GM23338 (cell line): ENCODE measurements around the gene CDKAL1. TPM values are rescaled to one million over a fixed set of nuclear protein-coding genes. Genes with fewer than 3 reads are reported as not detected.

ENCODE experiments used
- ATAC-seq: fragments of 200-7000 bp; cut with Tn5 transposase; 3 replicates; pipeline ENCODE4 v1.9.1; 2020
- DNase-seq: peaks from one replicate; pipeline ENCODE4 v3.0.0-alpha.2; 2015; ENCODE audit warnings: low spot score
- H2AFZ ChIP-seq: fragments of 200-600 bp; sonication (generic); 2 replicates; pipeline ENCODE4 v1.8.0; 2016; ENCODE audit warnings: antibody characterized with exemption, mild to moderate bottlenecking, moderate library complexity
- H3F3A ChIP-seq: fragments of 200-600 bp; sonication (generic); replicated peaks from 2 replicates; pipeline ENCODE4 v1.8.0; 2017; ENCODE audit warnings: antibody characterized with exemption, mixed run types, low read depth
- H3K27ac ChIP-seq: fragments of 200-600 bp; sonication (generic); 2 replicates; pipeline ENCODE4 v1.6.1; 2016; ENCODE audit warnings: low read depth
- H3K27me3 ChIP-seq: fragments of 200-600 bp; sonication (generic); 2 replicates; pipeline ENCODE4 v1.8.0; 2016; ENCODE audit warnings: mild to moderate bottlenecking, mixed run types, moderate library complexity; ENCODE audit not compliant: insufficient read depth
- H3K36me3 ChIP-seq: fragments of 200-600 bp; sonication (generic); 2 replicates; pipeline ENCODE4 v1.8.0; 2016; ENCODE audit warnings: mild to moderate bottlenecking; ENCODE audit not compliant: insufficient read depth
- H3K4me1 ChIP-seq: fragments of 200-600 bp; sonication (generic); 2 replicates; pipeline ENCODE4 v1.8.0; 2016; ENCODE audit warnings: mild to moderate bottlenecking, moderate library complexity; ENCODE audit not compliant: insufficient read depth
- H3K4me2 ChIP-seq: fragments of 200-600 bp; sonication (generic); 2 replicates; pipeline ENCODE4 v1.7.1; 2017; ENCODE audit warnings: mixed run types
- H3K4me3 ChIP-seq: fragments of 200-600 bp; sonication (generic); 2 replicates; pipeline ENCODE4 v1.6.1; 2016; ENCODE audit warnings: mixed run types
- H3K79me2 ChIP-seq: fragments of 200-600 bp; sonication (generic); replicated peaks from 2 replicates; pipeline ENCODE4 v1.8.0; 2017; ENCODE audit warnings: mild to moderate bottlenecking; ENCODE audit not compliant: insufficient read depth
- H3K9me2 ChIP-seq: fragments of 200-600 bp; sonication (generic); 2 replicates; pipeline ENCODE4 v1.8.0; 2017; ENCODE audit not compliant: insufficient read depth
- H4K20me1 ChIP-seq: fragments of 200-600 bp; sonication (generic); replicated peaks from 2 replicates; pipeline ENCODE4 v1.8.0; 2017; ENCODE audit warnings: mild to moderate bottlenecking; ENCODE audit not compliant: insufficient read depth
- H3K27ac Mint-ChIP-seq: 2 replicates; pipeline ENCODE4 v1.8.0; 2020; ENCODE audit warnings: inconsistent platforms, mild to moderate bottlenecking, moderate library complexity, mixed read lengths
- H3K27me3 Mint-ChIP-seq: 3 replicates; pipeline ENCODE4 v1.8.0; 2022; ENCODE audit warnings: low read depth, mild to moderate bottlenecking, moderate library complexity, mixed read lengths, inconsistent platforms; ENCODE audit not compliant: insufficient read depth, poor library complexity
- H3K36me3 Mint-ChIP-seq: 3 replicates; pipeline ENCODE4 v1.8.0; 2021; ENCODE audit warnings: low read depth, mild to moderate bottlenecking, inconsistent platforms, moderate library complexity, mixed read lengths
- H3K4me1 Mint-ChIP-seq: 3 replicates; pipeline ENCODE4 v1.8.0; 2020; ENCODE audit warnings: mild to moderate bottlenecking, inconsistent platforms, mixed read lengths
- H3K4me3 Mint-ChIP-seq: 3 replicates; pipeline ENCODE4 v1.8.0; 2021; ENCODE audit warnings: moderate library complexity, mild to moderate bottlenecking, inconsistent platforms, mixed read lengths
- H3K9me3 Mint-ChIP-seq: 3 replicates; pipeline ENCODE4 v1.8.0; 2020; ENCODE audit warnings: moderate library complexity, mild to moderate bottlenecking, inconsistent platforms, mixed read lengths
- EZH2phosphoT487 ChIP-seq: fragments of 200-600 bp; sonication (generic); IDR thresholded peaks from one replicate; pipeline ENCODE4 v1.8.1; 2018; ENCODE audit warnings: antibody characterized with exemption; ENCODE audit not compliant: unreplicated experiment
- JUNB ChIP-seq: IDR thresholded peaks from one replicate; pipeline ENCODE4 v1.6.1; 2016; ENCODE audit warnings: antibody characterized with exemption; ENCODE audit not compliant: unreplicated experiment
- NANOG ChIP-seq: IDR thresholded peaks from 2 replicates; pipeline ENCODE4 v1.6.1; 2016; ENCODE audit warnings: antibody characterized with exemption, borderline replicate concordance
- POLR2AphosphoS5 ChIP-seq: IDR thresholded peaks from 2 replicates; pipeline ENCODE4 v1.6.1; 2016; ENCODE audit warnings: antibody characterized with exemption, low read depth
- STAT1 ChIP-seq: IDR thresholded peaks from one replicate; pipeline ENCODE4 v1.6.1; 2016; ENCODE audit warnings: antibody characterized with exemption; ENCODE audit not compliant: unreplicated experiment
- ZNF114 ChIP-seq: fragments of 250-450 bp; sonication (Bioruptor Pico); IDR thresholded peaks from 2 replicates; pipeline ENCODE4 v1.5.0; 2020; ENCODE audit warnings: mild to moderate bottlenecking, moderate library complexity
- ZNF331 ChIP-seq: fragments of 250-450 bp; sonication (Bioruptor Pico); IDR thresholded peaks from 2 replicates; pipeline ENCODE4 v1.5.0; 2020; ENCODE audit warnings: low read depth, mild to moderate bottlenecking, moderate library complexity
- polyA plus RNA-seq: library from polyadenylated mRNA; unstranded; fragments of >200 nt; fragmentation: Nextera tagmentation; extraction: Ambion mirVana; gene quantifications from 2 replicates; pipeline ENCODE4 v1.2.1, GENCODE V29; 2016
- total RNA-seq: library from RNA; depleted of rRNA; stranded (reverse); fragments of >200 nt; shearing (Covaris generic); gene quantifications from 2 replicates; pipeline ENCODE4 v1.2.3, GENCODE V29; 2014
- TF ChIP-seq, protein P1 (sequence below), 2 experiments: fragments of 200-600 bp in 1 of 2; sonication (generic) in 1 of 2; conservative IDR thresholded peaks; 2 replicates each; pipeline versions ENCODE4 v1.5.1 to v1.6.1; 2016 to 2017; ENCODE audit warnings: antibody characterized with exemption in 2 of 2, low read depth in 2 of 2, mild to moderate bottlenecking in 2 of 2, moderate library complexity in 1 of 2
- TF ChIP-seq, protein P2 (sequence below): IDR thresholded peaks from one replicate; pipeline ENCODE4 v1.6.1; 2018; ENCODE audit warnings: antibody characterized with exemption; ENCODE audit not compliant: unreplicated experiment

Gene CDKAL1
- total and polyA plus RNA-seq, 2 experiments from 2014 or later, result 17.8 to 35.0 TPM

GRCh38 chr6:21048047-21048446 is 513.8 kb downstream of the CDKAL1 start:
- no peak for TF ChIP-seq ZNF114
- no peak for TF ChIP-seq STAT1
- TF ChIP-seq, protein P1, sequence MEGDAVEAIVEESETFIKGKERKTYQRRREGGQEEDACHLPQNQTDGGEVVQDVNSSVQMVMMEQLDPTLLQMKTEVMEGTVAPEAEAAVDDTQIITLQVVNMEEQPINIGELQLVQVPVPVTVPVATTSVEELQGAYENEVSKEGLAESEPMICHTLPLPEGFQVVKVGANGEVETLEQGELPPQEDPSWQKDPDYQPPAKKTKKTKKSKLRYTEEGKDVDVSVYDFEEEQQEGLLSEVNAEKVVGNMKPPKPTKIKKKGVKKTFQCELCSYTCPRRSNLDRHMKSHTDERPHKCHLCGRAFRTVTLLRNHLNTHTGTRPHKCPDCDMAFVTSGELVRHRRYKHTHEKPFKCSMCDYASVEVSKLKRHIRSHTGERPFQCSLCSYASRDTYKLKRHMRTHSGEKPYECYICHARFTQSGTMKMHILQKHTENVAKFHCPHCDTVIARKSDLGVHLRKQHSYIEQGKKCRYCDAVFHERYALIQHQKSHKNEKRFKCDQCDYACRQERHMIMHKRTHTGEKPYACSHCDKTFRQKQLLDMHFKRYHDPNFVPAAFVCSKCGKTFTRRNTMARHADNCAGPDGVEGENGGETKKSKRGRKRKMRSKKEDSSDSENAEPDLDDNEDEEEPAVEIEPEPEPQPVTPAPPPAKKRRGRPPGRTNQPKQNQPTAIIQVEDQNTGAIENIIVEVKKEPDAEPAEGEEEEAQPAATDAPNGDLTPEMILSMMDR (conservative IDR thresholded peaks at IDR 0.05; ENCODE audit: low read depth in 2 of 2), result no peak
- TF ChIP-seq POLR2AphosphoS5, result no peak
- Histone ChIP-seq H3K4me1 (no peaks in the 10 kb centered on the region), H3K27ac (no peak overlapping the region), H3K4me3 (no peak overlapping the region), H4K20me1 (no peaks in the 10 kb centered on the region), H2AFZ (no peak overlapping the region), H3F3A (no peaks in the 10 kb centered on the region), H3K27me3 (no peaks in the 10 kb centered on the region), H3K9me2 (no peaks in the 10 kb centered on the region), H3K36me3 (no peaks in the 10 kb centered on the region), H3K79me2 (no peaks in the 10 kb centered on the region), H3K4me2 (no peak overlapping the region)
- Mint-ChIP-seq H3K36me3 (no peaks in the 10 kb centered on the region), H3K4me3 (no peak overlapping the region), H3K27ac (no peak overlapping the region), H3K4me1 (no peaks in the 10 kb centered on the region; the same call in 2 of the 3 replicates), H3K9me3 (no peaks in the 10 kb centered on the region), H3K27me3 (no peaks in the 10 kb centered on the region)
- DNase-seq, result no peak
- ATAC-seq, result no peak

GRCh38 chr6:21049148-21049547 is 514.9 kb downstream of the CDKAL1 start:
- H2AFZ ChIP-seq, result no peak overlapping the region
- H3F3A ChIP-seq, result no peaks in the 10 kb centered on the region
- H3K4me3 Mint-ChIP-seq, result no peak overlapping the region
- no peaks in the 10 kb centered on the region for H3K79me2 ChIP-seq
- H4K20me1 ChIP-seq, result no peaks in the 10 kb centered on the region
- ATAC-seq (no peak), DNase-seq (no peak)
- H3K9me3 Mint-ChIP-seq, result no peaks in the 10 kb centered on the region
- no peaks in the 10 kb centered on the region for H3K36me3 Mint-ChIP-seq
- no peaks in the 10 kb centered on the region for H3K36me3 ChIP-seq
- no peak overlapping the region for H3K27ac Mint-ChIP-seq
- no peaks in the 10 kb centered on the region for H3K27me3 ChIP-seq
- no peak overlapping the region for H3K4me2 ChIP-seq
- no peaks in the 10 kb centered on the region for H3K27me3 Mint-ChIP-seq
- no peaks in the 10 kb centered on the region for H3K9me2 ChIP-seq
- H3K4me1 Mint-ChIP-seq, result no peaks in the 10 kb centered on the region; the same call in 2 of the 3 replicates
- no peak overlapping the region for H3K4me3 ChIP-seq
- no peak overlapping the region for H3K27ac ChIP-seq
- no peaks in the 10 kb centered on the region for H3K4me1 ChIP-seq
- TF ChIP-seq ZNF331 (CRISPR knock-in tag), result no peak
- TF ChIP-seq EZH2phosphoT487, result no peak
- TF ChIP-seq JUNB, result no peak
- TF ChIP-seq STAT1, result no peak
- TF ChIP-seq, protein P2, sequence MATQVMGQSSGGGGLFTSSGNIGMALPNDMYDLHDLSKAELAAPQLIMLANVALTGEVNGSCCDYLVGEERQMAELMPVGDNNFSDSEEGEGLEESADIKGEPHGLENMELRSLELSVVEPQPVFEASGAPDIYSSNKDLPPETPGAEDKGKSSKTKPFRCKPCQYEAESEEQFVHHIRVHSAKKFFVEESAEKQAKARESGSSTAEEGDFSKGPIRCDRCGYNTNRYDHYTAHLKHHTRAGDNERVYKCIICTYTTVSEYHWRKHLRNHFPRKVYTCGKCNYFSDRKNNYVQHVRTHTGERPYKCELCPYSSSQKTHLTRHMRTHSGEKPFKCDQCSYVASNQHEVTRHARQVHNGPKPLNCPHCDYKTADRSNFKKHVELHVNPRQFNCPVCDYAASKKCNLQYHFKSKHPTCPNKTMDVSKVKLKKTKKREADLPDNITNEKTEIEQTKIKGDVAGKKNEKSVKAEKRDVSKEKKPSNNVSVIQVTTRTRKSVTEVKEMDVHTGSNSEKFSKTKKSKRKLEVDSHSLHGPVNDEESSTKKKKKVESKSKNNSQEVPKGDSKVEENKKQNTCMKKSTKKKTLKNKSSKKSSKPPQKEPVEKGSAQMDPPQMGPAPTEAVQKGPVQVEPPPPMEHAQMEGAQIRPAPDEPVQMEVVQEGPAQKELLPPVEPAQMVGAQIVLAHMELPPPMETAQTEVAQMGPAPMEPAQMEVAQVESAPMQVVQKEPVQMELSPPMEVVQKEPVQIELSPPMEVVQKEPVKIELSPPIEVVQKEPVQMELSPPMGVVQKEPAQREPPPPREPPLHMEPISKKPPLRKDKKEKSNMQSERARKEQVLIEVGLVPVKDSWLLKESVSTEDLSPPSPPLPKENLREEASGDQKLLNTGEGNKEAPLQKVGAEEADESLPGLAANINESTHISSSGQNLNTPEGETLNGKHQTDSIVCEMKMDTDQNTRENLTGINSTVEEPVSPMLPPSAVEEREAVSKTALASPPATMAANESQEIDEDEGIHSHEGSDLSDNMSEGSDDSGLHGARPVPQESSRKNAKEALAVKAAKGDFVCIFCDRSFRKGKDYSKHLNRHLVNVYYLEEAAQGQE, result no peak
- no peak for TF ChIP-seq NANOG
- TF ChIP-seq, protein P1 (conservative IDR thresholded peaks at IDR 0.05; ENCODE audit: low read depth in 2 of 2), result no peak
